Fibroblast of lung (primary cell): ENCODE measurements around the gene FAM20C. TPM values are rescaled to one million over a fixed set of nuclear protein-coding genes. Genes with fewer than 3 reads are reported as not detected.

Experiments
- DNase-seq, 2 donors: peaks; one replicate each; pipeline versions ENCODE4 v3.0.0 to v3.0.0-alpha.2; 2010; ENCODE audit warnings: low read depth in 2 of 2
- H2AFZ ChIP-seq: 2 replicates; pipeline ENCODE4 v1.5.1; 2012; ENCODE audit warnings: low read length, control low read depth, inconsistent platforms
- H3K27ac ChIP-seq: 2 replicates; pipeline ENCODE4 v1.5.1; 2011; ENCODE audit warnings: low read length, control low read depth; ENCODE audit not compliant: insufficient read depth
- H3K27me3 ChIP-seq: 2 replicates; pipeline ENCODE4 v1.5.1; 2011; ENCODE audit warnings: mild to moderate bottlenecking, low read length; ENCODE audit not compliant: control insufficient read depth, insufficient read depth
- H3K36me3 ChIP-seq: 2 replicates; pipeline ENCODE4 v1.5.1; 2011; ENCODE audit warnings: low read length; ENCODE audit not compliant: control insufficient read depth, insufficient read depth
- H3K4me1 ChIP-seq: 2 replicates; pipeline ENCODE4 v1.5.1; 2011; ENCODE audit warnings: low read length; ENCODE audit not compliant: control insufficient read depth, insufficient read depth; ENCODE audit errors: extremely low read depth
- H3K4me2 ChIP-seq: 2 replicates; pipeline ENCODE4 v1.5.1; 2011; ENCODE audit warnings: low read length, control low read depth; ENCODE audit not compliant: insufficient read depth; ENCODE audit errors: extremely low read depth
- H3K4me3 ChIP-seq, 4 experiments: fragments of 200-600 bp in 1 of 4; sonication (generic) in 1 of 4; replicated peaks in 1 of 4; 2 replicates each; pipeline ENCODE4 v1.5.1; 2011 to 2016; ENCODE audit warnings: low read length in 4 of 4, low read depth in 3 of 4, mild to moderate bottlenecking in 3 of 4, control low read depth in 2 of 4, inconsistent platforms in 1 of 4, mixed read lengths in 1 of 4; ENCODE audit not compliant: insufficient read depth in 1 of 4; ENCODE audit errors: control extremely low read depth in 1 of 4
- H3K79me2 ChIP-seq: 2 replicates; pipeline ENCODE4 v1.5.1; 2012; ENCODE audit warnings: mild to moderate bottlenecking, low read length, inconsistent platforms; ENCODE audit not compliant: control insufficient read depth, insufficient read depth
- H3K9ac ChIP-seq: 2 replicates; pipeline ENCODE4 v1.5.1; 2011; ENCODE audit warnings: mild to moderate bottlenecking, low read length, control low read depth; ENCODE audit not compliant: insufficient read depth
- H3K9me3 ChIP-seq: 2 replicates; pipeline ENCODE4 v1.5.1; 2012; ENCODE audit warnings: low read depth, low read length; ENCODE audit not compliant: control insufficient read depth, insufficient read depth
- H4K20me1 ChIP-seq: 2 replicates; pipeline ENCODE4 v1.5.1; 2011; ENCODE audit warnings: low read length; ENCODE audit not compliant: control insufficient read depth, insufficient read depth; ENCODE audit errors: extremely low read depth
- EZH2 ChIP-seq: IDR thresholded peaks from 2 replicates; pipeline ENCODE4 v1.5.1; 2012; ENCODE audit warnings: low read length, control low read depth, mild to moderate bottlenecking; ENCODE audit errors: missing control alignments
- polyA plus RNA-seq, 2 donors: library from polyadenylated mRNA; depleted of rRNA in 1 of 2; stranded (reverse) in 1 of 2; unstranded in 1 of 2; fragments of >200 nt; gene quantifications; 2 replicates each; pipeline ENCODE4 v1.2.1, GENCODE V29; 2011 to 2012; ENCODE audit warnings: missing spikeins in 1 of 2
- total RNA-seq: library from RNA; depleted of rRNA; stranded (reverse); fragments of >200 nt; gene quantifications from 2 replicates; pipeline ENCODE4 v1.2.1, GENCODE V29; 2014
- TF ChIP-seq, protein P1 (sequence below), 2 donors: IDR thresholded peaks in 1 of 2; conservative IDR thresholded peaks in 1 of 2; 1 replicate in 1 of 2; 2 replicates in 1 of 2; pipeline ENCODE4 v1.5.1; 2011 to 2012; ENCODE audit warnings: low read length in 2 of 2, control low read depth in 1 of 2, inconsistent platforms in 1 of 2, low read depth in 1 of 2, mild to moderate bottlenecking in 1 of 2

The FAM20C gene
- total and polyA plus RNA-seq, 2 donors (not counting 1 experiment from before 2014, with no cell fraction given): 31.8 to 70.7 TPM

DNA sequence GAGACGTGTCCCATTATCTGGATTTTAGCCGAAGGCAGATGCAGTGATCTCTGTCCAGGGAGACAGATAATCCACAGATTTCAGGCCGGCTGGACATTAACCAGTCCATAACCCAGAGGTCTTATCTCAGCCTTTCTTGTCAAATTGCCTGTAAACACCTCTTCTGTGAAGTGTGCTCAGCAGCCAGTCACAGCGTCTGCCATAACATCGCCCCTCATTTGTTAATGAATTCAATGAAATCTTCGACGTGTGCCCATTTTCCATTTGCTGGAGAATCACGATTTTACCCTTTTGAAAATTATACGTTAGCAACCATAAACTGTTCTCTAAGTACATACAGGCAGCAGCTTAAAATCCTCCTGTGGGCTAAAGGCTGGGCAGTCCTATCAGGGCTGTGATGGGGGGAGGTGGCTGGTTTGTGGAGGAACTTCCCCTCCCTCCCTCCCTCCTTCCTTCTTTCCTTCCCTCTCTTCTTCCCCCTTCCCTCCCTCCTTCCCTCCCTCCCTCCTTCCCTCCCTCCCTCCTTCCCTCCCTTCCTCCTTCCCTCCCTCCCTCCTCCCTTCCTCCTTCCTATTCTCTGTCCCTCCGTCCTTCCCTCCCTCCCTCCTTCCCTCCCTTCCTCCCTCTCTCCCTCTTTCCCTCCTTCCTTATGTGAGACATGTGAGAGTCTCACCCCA is 26.6 kb upstream of the FAM20C start:
- no peak overlapping the region for H3K9ac ChIP-seq
- H3K36me3 ChIP-seq: no peaks in the 10 kb centered on the region
- TF ChIP-seq, protein P1, sequence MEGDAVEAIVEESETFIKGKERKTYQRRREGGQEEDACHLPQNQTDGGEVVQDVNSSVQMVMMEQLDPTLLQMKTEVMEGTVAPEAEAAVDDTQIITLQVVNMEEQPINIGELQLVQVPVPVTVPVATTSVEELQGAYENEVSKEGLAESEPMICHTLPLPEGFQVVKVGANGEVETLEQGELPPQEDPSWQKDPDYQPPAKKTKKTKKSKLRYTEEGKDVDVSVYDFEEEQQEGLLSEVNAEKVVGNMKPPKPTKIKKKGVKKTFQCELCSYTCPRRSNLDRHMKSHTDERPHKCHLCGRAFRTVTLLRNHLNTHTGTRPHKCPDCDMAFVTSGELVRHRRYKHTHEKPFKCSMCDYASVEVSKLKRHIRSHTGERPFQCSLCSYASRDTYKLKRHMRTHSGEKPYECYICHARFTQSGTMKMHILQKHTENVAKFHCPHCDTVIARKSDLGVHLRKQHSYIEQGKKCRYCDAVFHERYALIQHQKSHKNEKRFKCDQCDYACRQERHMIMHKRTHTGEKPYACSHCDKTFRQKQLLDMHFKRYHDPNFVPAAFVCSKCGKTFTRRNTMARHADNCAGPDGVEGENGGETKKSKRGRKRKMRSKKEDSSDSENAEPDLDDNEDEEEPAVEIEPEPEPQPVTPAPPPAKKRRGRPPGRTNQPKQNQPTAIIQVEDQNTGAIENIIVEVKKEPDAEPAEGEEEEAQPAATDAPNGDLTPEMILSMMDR (conservative IDR thresholded peaks at IDR 0.05 in 1 of 2, IDR thresholded peaks at IDR 0.05 in 1 of 2; ENCODE audit: low read depth in 1 of 2, low read length in 2 of 2): no peak
- no peak for TF ChIP-seq EZH2
- peaks cover 37% of the 10 kb centered on the region for H3K27me3 ChIP-seq
- H3K4me1 ChIP-seq: peaks cover 2% of the 10 kb centered on the region
- DNase-seq: no peak
- no peaks in the 10 kb centered on the region for H4K20me1 ChIP-seq
- no peak overlapping the region for H3K27ac ChIP-seq
- H2AFZ ChIP-seq: no peak overlapping the region
- no peaks in the 10 kb centered on the region for H3K79me2 ChIP-seq
- H3K9me3 ChIP-seq: no peaks in the 10 kb centered on the region
- no peak overlapping the region for H3K4me3 ChIP-seq
- H3K4me2 ChIP-seq: no peak overlapping the region

DNA sequence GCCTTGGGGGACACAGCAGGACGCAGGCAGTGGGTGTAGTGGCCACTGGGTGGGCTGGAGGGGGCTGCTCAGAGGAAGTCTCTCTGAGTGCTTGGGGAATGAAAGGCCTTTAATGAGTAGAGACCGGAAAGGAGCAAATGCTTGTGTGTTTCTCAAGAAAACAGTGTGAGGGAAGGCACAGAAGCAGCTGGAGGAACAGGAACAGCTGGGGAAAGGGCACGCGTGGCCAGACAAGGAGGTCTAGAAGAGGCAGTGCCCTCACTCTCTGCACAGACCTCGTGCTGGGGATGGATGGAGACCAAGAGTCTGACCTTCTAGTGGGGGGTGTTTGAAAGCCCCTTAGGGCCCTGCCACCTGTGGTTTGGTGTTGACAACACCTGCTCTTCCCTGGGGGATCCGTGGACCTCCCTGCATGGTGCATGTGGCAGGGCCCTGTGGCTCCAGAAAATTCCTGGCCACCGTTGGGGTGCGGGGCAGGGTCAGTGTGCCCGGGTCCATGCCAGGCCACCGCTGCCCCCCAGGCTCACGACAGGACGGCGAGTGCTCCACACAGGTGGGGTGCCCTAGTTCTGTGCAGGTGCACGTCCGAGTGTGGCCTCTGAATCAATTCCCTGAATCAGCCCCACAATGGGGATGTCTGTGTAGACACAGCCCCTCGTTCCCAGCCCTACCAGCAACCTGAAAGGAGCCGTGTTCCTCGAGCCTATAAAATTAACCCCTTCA is 25.9 kb upstream of the FAM20C start:
- TF ChIP-seq, protein P1 (conservative IDR thresholded peaks at IDR 0.05 in 1 of 2, IDR thresholded peaks at IDR 0.05 in 1 of 2; ENCODE audit: low read depth in 1 of 2, low read length in 2 of 2): no peak
- no peak for TF ChIP-seq EZH2
- Histone ChIP-seq H3K4me2 (no peak overlapping the region), H3K36me3 (no peaks in the 10 kb centered on the region), H3K9ac (no peak overlapping the region), H3K4me3 (no peak overlapping the region), H3K4me1 (peaks cover 2% of the 10 kb centered on the region), H3K27me3 (peaks cover 36% of the 10 kb centered on the region), H2AFZ (no peak overlapping the region), H3K27ac (no peak overlapping the region), H4K20me1 (no peaks in the 10 kb centered on the region), H3K9me3 (no peaks in the 10 kb centered on the region), H3K79me2 (no peaks in the 10 kb centered on the region)
- DNase-seq: no peak

DNA sequence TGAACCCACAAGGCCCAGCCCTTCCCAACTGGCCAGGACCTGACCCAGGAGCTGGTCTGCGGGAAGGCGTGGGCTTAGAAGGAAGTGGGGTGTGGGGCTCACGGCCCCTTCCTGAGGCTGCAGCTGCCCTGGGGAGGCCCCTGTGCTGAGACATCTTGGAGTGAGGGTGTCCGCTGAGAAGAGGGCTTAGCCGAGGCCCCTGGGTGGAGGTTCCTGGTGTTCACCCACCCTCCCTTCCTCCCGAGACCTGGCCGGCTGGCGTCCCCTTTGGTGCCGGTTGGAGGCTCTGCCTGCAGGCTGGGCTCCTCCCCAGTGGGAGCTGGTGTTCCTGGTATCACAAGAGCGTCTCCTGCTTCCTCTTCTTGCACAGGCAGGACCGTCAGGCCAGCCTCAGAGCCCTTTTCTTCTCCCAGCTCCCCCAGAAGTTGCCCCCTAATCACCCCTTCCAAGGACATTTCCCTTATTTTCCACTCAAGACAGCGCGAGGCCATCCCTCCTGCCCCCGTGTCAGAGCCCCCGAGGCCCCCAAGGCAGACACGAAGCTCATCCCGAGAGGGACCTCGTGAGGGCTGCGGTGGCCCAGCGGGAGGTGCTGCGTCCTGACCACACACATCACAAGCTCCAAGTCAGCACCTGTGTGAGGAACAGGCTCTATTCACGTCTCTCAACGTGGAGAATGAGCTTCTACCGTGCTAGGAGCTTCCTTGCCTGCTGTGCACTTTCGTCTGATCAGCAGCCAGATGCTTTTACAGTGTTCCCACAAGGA is 25.1 kb upstream of the FAM20C start:
- H3K4me1 ChIP-seq: peaks cover 2% of the 10 kb centered on the region
- no peak overlapping the region for H3K4me3 ChIP-seq
- H3K4me2 ChIP-seq: no peak overlapping the region
- no peak overlapping the region for H3K9ac ChIP-seq
- no peak overlapping the region for H2AFZ ChIP-seq
- H3K79me2 ChIP-seq: no peaks in the 10 kb centered on the region
- H3K9me3 ChIP-seq: no peaks in the 10 kb centered on the region
- H3K27me3 ChIP-seq: peaks cover 30% of the 10 kb centered on the region
- H3K27ac ChIP-seq: no peak overlapping the region
- TF ChIP-seq, protein P1 (conservative IDR thresholded peaks at IDR 0.05 in 1 of 2, IDR thresholded peaks at IDR 0.05 in 1 of 2; ENCODE audit: low read depth in 1 of 2, low read length in 2 of 2): no peak
- no peak for TF ChIP-seq EZH2
- H4K20me1 ChIP-seq: no peaks in the 10 kb centered on the region
- DNase-seq: no peak
- H3K36me3 ChIP-seq: no peaks in the 10 kb centered on the region
